ENCODE results near the gene ZNF225.
"Not testable (repeated sequence)": the region's sequence is repeated elsewhere in the genome, so short reads cannot be mapped to it uniquely, and the experiment has no call there.

Gene ZNF225

GRCh38 chr19:44163789-44164188 lies 50.6 kb downstream of the ZNF225 start:
- DNase-seq (ENCODE audit: low read depth, low spot score), result no peak

- no peak for DNase-seq (ENCODE audit: low read depth, low spot score)
These were observed 51.1 kb downstream of the ZNF225 start for GRCh38 chr19:44164327-44164672.

GRCh38 chr19:44164673-44165512 lies 51.7 kb downstream of the ZNF225 start, which contains the start of gene ZNF226:
ZNF226 (plus strand) TSS chr19:44165100; CDS start chr19:44170081, 4,981 bp downstream.
- DNase-seq (ENCODE audit: low read depth, low spot score), result peak; percentile 95

- not testable (repeated sequence) for DNase-seq (ENCODE audit: low read depth, low spot score)
These were observed 57.5 kb downstream of the ZNF225 start for GRCh38 chr19:44170660-44171059.

GRCh38 chr19:44176590-44176989 lies 63.4 kb downstream of the ZNF225 start:
- no peak for DNase-seq (ENCODE audit: low read depth, low spot score)

DNA sequence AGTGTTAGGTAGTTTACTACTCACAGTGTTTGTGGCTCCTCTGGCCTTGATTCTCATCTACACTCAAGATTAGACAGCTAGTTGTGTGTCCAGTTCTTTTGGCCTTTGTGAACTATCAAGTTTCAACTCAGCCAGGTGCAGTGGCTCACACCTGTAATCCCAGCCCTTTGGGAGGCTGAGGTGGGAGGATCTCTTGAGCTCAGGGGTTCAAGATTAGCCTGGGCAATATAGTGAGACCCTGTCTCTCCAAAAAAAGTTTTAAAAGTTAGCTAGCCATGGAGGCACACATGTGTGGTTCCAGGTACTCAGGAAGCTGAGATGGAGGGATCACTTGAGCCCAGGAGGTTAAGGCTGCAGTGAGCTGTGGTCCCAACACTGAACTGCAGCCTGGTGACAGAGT lies 67.8 kb downstream of the ZNF225 start:
- DNase-seq (ENCODE audit: low read depth, low spot score), result no peak

DNA sequence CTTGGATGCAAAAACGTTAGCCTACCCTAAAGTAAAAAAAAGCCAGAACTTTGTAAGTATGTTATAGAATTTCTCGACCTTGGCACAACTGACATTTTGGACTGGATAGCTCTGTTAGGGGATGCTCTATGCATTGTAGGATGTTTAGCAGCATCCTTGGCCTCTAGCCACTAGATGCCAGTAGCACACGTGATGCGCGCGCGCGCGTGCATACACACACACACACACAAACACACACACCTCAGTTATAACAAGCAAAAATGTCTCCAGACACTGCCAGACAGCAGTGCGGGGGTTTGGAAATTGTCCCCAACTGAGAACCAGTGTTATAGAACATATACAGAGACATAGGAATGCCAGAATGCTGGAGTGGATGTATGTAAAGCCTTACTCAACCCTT lies 68.9 kb downstream of the ZNF225 start:
- DNase-seq (ENCODE audit: low read depth, low spot score), result no peak
